ENCODE results near the gene CRTAP.
"Not testable (repeated sequence)": the region's sequence is repeated elsewhere in the genome, so short reads cannot be mapped to it uniquely, and the experiment has no call there.

CRTAP gene

DNA sequence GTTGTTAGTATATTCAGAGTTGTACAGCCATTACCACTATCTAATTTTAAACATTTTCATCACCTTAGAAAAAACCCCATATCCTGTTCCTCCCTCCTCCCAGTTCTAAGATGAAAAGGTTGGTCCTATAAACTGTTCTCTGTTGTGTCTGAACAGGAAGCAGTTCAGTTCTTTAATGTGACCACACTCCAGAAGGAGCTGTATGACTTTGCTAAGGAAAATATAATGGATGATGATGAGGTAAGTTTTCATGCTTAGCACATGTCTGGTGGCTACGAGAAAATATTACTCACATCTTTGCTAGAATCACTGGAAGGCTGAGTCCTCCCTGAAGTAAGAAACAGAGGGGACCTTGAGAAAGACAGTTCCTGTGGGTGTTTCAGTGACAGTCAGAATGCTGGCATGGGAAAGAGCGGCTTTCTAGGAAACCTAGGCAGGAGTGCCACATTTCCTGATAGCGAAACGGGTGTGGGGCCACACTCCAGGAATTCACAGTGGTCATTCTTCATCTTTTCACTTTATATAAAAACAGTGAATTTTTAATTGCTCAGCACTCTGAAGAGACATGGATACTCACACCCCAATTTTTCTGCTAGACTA is 20.3 kb downstream of the CRTAP start:
- Histone ChIP-seq H3K9me3 (ENCODE audit: control insufficient read depth, low read length) (no peaks in the 10 kb centered on the region), H3K4me3 (ENCODE audit: insufficient read depth, low read depth, low read length) (no peak overlapping the region), H3K36me3 (ENCODE audit: control insufficient read depth, insufficient read depth, low read length) (peaks cover 5% of the 10 kb centered on the region), H3K27ac (ENCODE audit: insufficient read depth, low read depth, low read length, poor library complexity, severe bottlenecking) (no peak overlapping the region), H3K27me3 (ENCODE audit: control insufficient read depth, insufficient read depth, low read length, poor library complexity, severe bottlenecking) (no peaks in the 10 kb centered on the region), H3K4me1 (ENCODE audit: control insufficient read depth, insufficient read depth, low read length) (no peaks in the 10 kb centered on the region)
- 96 to 98% methylated on average over 3 of the region's 4 CpGs for WGBS, 2 experiments

DNA sequence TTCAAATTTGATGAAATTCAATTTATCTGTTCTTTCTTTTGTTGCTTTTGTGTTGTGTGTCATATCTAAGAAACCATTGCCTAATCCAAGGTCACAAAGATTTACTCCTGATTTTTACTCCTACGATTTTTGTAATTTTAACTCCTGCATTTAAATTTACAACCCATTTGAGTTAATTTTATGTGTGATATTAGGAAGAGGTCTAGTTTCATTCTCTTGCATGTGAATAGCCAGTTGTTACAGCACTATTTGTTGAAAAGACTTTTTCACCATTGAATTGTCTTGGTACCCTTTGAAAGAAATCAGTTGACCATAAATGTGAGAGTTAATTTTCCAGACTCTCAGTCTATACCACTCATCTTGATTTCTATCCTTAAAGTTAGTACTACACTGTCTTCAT is 23.9 kb downstream of the CRTAP start:
- Histone ChIP-seq H3K9me3 (ENCODE audit: control insufficient read depth, low read length) (no peaks in the 10 kb centered on the region), H3K4me1 (ENCODE audit: control insufficient read depth, insufficient read depth, low read length) (no peaks in the 10 kb centered on the region), H3K27me3 (ENCODE audit: control insufficient read depth, insufficient read depth, low read length, poor library complexity, severe bottlenecking) (no peaks in the 10 kb centered on the region), H3K4me3 (ENCODE audit: insufficient read depth, low read depth, low read length) (no peak overlapping the region), H3K27ac (ENCODE audit: insufficient read depth, low read depth, low read length, poor library complexity, severe bottlenecking) (no peak overlapping the region), H3K36me3 (ENCODE audit: control insufficient read depth, insufficient read depth, low read length) (no peaks in the 10 kb centered on the region)
- no CpG with 5 or more reads among the region's 1 CpG for WGBS, 2 experiments

GRCh38 chr3:33139006-33139623 is 25.3 kb downstream of the CRTAP start:
- not testable (repeated sequence) for H3K4me1 ChIP-seq (ENCODE audit: control insufficient read depth, insufficient read depth, low read length); H3K9me3 ChIP-seq (ENCODE audit: control insufficient read depth, low read length); H3K27me3 ChIP-seq (ENCODE audit: control insufficient read depth, insufficient read depth, low read length, poor library complexity, severe bottlenecking); H3K4me3 ChIP-seq (ENCODE audit: insufficient read depth, low read depth, low read length); H3K36me3 ChIP-seq (ENCODE audit: control insufficient read depth, insufficient read depth, low read length); H3K27ac ChIP-seq (ENCODE audit: insufficient read depth, low read depth, low read length, poor library complexity, severe bottlenecking)
- WGBS, 2 experiments: 94 to 95% methylated on average over 7 to 8 of the region's 8 CpGs

- H3K36me3 ChIP-seq (ENCODE audit: control insufficient read depth, insufficient read depth, low read length): no peaks in the 10 kb centered on the region
- WGBS, 2 experiments: 96% methylated on average over 2 of the region's 2 CpGs
- H3K27me3 ChIP-seq (ENCODE audit: control insufficient read depth, insufficient read depth, low read length, poor library complexity, severe bottlenecking): no peaks in the 10 kb centered on the region
- H3K4me3 ChIP-seq (ENCODE audit: insufficient read depth, low read depth, low read length): no peak overlapping the region
- H3K4me1 ChIP-seq (ENCODE audit: control insufficient read depth, insufficient read depth, low read length): no peaks in the 10 kb centered on the region
- no peak overlapping the region for H3K27ac ChIP-seq (ENCODE audit: insufficient read depth, low read depth, low read length, poor library complexity, severe bottlenecking)
- no peaks in the 10 kb centered on the region for H3K9me3 ChIP-seq (ENCODE audit: control insufficient read depth, low read length)
Measured at GRCh38 chr3:33139996-33140395, 26.2 kb downstream of the CRTAP start.

DNA sequence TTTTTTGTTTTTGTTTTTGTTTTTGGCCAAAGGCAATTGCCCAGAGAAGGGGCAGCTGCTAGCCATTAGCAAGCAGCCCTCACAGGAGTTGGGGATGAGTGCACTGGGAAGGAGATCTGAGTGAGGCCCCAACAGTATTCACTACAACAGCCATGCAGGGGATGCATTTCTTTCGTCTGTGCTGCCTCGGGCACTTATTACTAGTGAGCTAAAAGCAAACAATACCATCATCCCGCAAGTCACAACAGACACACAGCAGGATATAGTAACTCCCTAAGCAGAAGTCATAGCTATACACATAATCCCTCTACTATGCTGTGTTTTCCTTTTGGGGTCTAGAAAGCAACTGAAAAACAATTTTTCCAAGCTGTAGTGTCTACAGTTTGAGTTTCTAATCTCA is 27.2 kb downstream of the CRTAP start:
- no peaks in the 10 kb centered on the region for H3K9me3 ChIP-seq (ENCODE audit: control insufficient read depth, low read length)
- no peaks in the 10 kb centered on the region for H3K36me3 ChIP-seq (ENCODE audit: control insufficient read depth, insufficient read depth, low read length)
- no peak overlapping the region for H3K27ac ChIP-seq (ENCODE audit: insufficient read depth, low read depth, low read length, poor library complexity, severe bottlenecking)
- no peak overlapping the region for H3K4me3 ChIP-seq (ENCODE audit: insufficient read depth, low read depth, low read length)
- H3K4me1 ChIP-seq (ENCODE audit: control insufficient read depth, insufficient read depth, low read length): no peaks in the 10 kb centered on the region
- no peaks in the 10 kb centered on the region for H3K27me3 ChIP-seq (ENCODE audit: control insufficient read depth, insufficient read depth, low read length, poor library complexity, severe bottlenecking)
- WGBS, 2 experiments: 72 to 81% methylated on average over 3 of the region's 3 CpGs

- H3K4me1 ChIP-seq (ENCODE audit: control insufficient read depth, insufficient read depth, low read length): no peaks in the 10 kb centered on the region
- no peaks in the 10 kb centered on the region for H3K9me3 ChIP-seq (ENCODE audit: control insufficient read depth, low read length)
- no peak overlapping the region for H3K27ac ChIP-seq (ENCODE audit: insufficient read depth, low read depth, low read length, poor library complexity, severe bottlenecking)
- 15 to 32% methylated on average over 1 of the region's 1 CpG for WGBS, 2 experiments
- H3K36me3 ChIP-seq (ENCODE audit: control insufficient read depth, insufficient read depth, low read length): no peaks in the 10 kb centered on the region
- no peaks in the 10 kb centered on the region for H3K27me3 ChIP-seq (ENCODE audit: control insufficient read depth, insufficient read depth, low read length, poor library complexity, severe bottlenecking)
- H3K4me3 ChIP-seq (ENCODE audit: insufficient read depth, low read depth, low read length): no peak overlapping the region
Measured at GRCh38 chr3:33144433-33144832, 30.6 kb downstream of the CRTAP start.

GRCh38 chr3:33145221-33145900 is 31.5 kb downstream of the CRTAP start:
- H3K27ac ChIP-seq (ENCODE audit: insufficient read depth, low read depth, low read length, poor library complexity, severe bottlenecking): no peak overlapping the region
- H3K27me3 ChIP-seq (ENCODE audit: control insufficient read depth, insufficient read depth, low read length, poor library complexity, severe bottlenecking): no peaks in the 10 kb centered on the region
- H3K4me3 ChIP-seq (ENCODE audit: insufficient read depth, low read depth, low read length): no peak overlapping the region
- no peaks in the 10 kb centered on the region for H3K36me3 ChIP-seq (ENCODE audit: control insufficient read depth, insufficient read depth, low read length)
- no peaks in the 10 kb centered on the region for H3K9me3 ChIP-seq (ENCODE audit: control insufficient read depth, low read length)
- WGBS, 2 experiments: 90% methylated on average over 15 to 16 of the region's 16 CpGs
- no peaks in the 10 kb centered on the region for H3K4me1 ChIP-seq (ENCODE audit: control insufficient read depth, insufficient read depth, low read length)

- Histone ChIP-seq H3K4me1 (ENCODE audit: control insufficient read depth, insufficient read depth, low read length) (no peaks in the 10 kb centered on the region), H3K27me3 (ENCODE audit: control insufficient read depth, insufficient read depth, low read length, poor library complexity, severe bottlenecking) (no peaks in the 10 kb centered on the region), H3K27ac (ENCODE audit: insufficient read depth, low read depth, low read length, poor library complexity, severe bottlenecking) (no peak overlapping the region), H3K9me3 (ENCODE audit: control insufficient read depth, low read length) (no peaks in the 10 kb centered on the region), H3K36me3 (ENCODE audit: control insufficient read depth, insufficient read depth, low read length) (no peaks in the 10 kb centered on the region), H3K4me3 (ENCODE audit: insufficient read depth, low read depth, low read length) (no peak overlapping the region)
- WGBS, 2 experiments: 95% methylated on average over 8 to 9 of the region's 9 CpGs
Measured at GRCh38 chr3:33145901-33146580, 32.2 kb downstream of the CRTAP start.

DNA sequence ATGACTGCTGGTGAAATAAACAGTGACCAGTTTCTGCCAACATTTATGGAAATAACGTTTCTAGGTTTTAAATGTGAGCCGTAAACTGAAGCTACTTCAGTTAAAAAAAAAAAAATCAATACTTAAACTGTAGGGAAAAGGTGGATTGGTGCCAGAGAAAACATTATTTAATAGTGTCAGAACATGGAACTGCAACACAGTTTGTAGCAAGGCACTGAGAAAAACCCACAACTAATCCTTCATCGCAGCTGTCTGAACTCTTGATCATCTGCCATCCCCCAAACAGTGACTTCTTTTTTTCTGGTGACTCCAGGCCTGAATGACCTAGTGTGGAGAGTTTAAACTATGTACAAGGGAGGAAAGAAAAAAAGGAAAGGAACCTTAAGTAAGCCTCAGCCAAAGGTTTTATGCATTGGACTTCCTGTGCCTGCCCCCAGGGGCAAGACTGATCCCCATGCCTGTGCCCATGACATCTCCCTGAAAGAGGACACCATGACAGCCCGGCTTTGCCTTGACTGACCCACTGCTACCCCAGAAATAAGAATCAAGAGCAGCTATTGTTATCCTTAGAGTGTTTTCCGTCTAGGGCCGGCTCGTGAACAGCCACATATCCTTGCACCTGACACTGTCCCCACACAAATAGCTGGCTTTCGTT is 33.1 kb downstream of the CRTAP start:
- no peaks in the 10 kb centered on the region for H3K4me1 ChIP-seq (ENCODE audit: control insufficient read depth, insufficient read depth, low read length)
- H3K9me3 ChIP-seq (ENCODE audit: control insufficient read depth, low read length): no peaks in the 10 kb centered on the region
- H3K27ac ChIP-seq (ENCODE audit: insufficient read depth, low read depth, low read length, poor library complexity, severe bottlenecking): no peak overlapping the region
- 95 to 96% methylated on average over 7 to 8 of the region's 8 CpGs for WGBS, 2 experiments
- no peaks in the 10 kb centered on the region for H3K36me3 ChIP-seq (ENCODE audit: control insufficient read depth, insufficient read depth, low read length)
- no peak overlapping the region for H3K4me3 ChIP-seq (ENCODE audit: insufficient read depth, low read depth, low read length)
- H3K27me3 ChIP-seq (ENCODE audit: control insufficient read depth, insufficient read depth, low read length, poor library complexity, severe bottlenecking): no peaks in the 10 kb centered on the region

DNA sequence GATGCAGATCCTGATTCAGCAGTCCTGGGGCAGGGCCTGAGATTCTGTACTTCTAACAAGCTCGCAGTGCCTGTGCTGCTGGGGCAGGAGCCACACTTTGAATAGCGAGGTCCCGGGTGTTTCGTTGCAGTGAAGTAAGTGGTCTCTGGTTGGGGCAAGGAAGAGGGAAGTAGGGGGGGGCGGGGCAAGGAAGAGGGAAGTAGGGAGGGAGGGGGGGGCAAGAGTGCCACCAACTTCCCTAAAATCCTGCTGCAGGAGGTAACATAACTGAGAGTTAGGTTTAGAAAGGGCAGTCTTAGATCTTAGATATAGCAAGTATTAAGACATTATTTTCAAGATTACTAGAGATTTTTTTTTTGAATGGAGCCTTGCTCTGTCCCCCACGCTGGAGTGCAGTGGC is 35.5 kb downstream of the CRTAP start:
- 94 to 97% methylated on average over 5 of the region's 6 CpGs for WGBS, 2 experiments
- no peak overlapping the region for H3K4me3 ChIP-seq (ENCODE audit: insufficient read depth, low read depth, low read length)
- no peaks in the 10 kb centered on the region for H3K36me3 ChIP-seq (ENCODE audit: control insufficient read depth, insufficient read depth, low read length)
- no peaks in the 10 kb centered on the region for H3K4me1 ChIP-seq (ENCODE audit: control insufficient read depth, insufficient read depth, low read length)
- no peak overlapping the region for H3K27ac ChIP-seq (ENCODE audit: insufficient read depth, low read depth, low read length, poor library complexity, severe bottlenecking)
- H3K27me3 ChIP-seq (ENCODE audit: control insufficient read depth, insufficient read depth, low read length, poor library complexity, severe bottlenecking): no peaks in the 10 kb centered on the region
- no peaks in the 10 kb centered on the region for H3K9me3 ChIP-seq (ENCODE audit: control insufficient read depth, low read length)
